HG03575 (cell line): Measurements from ENCODE around the gene COL4A2.
"Not testable (repeated sequence)": the region's sequence is repeated elsewhere in the genome, so short reads cannot be mapped to it uniquely, and the experiment has no call there.

Experiments
- ATAC-seq: cut with Tn5 transposase; IDR thresholded peaks from one replicate; pipeline ENCODE4 v1.9.1; 2021; ENCODE audit not compliant: unreplicated experiment, insufficient number of reproducible peaks, low FRiP score; ENCODE audit errors: extremely low read depth

The COL4A2 gene

GRCh38 chr13:110302997-110303396 is 4.1 kb upstream of the COL4A2 start:
- ATAC-seq, result no peak

GRCh38 chr13:110303644-110304043 is 3.4 kb upstream of the COL4A2 start:
- ATAC-seq, result no peak

GRCh38 chr13:110304256-110304655 is 2.8 kb upstream of the COL4A2 start:
- ATAC-seq, result no peak

- ATAC-seq, result no peak
These were observed 2.1 kb upstream of the COL4A2 start for GRCh38 chr13:110305001-110305400.

- ATAC-seq, result no peak
These were observed 1.5 kb upstream of the COL4A2 start for GRCh38 chr13:110305544-110305943.

GRCh38 chr13:110305949-110306339 is 1.1 kb upstream of the COL4A2 start:
- ATAC-seq, result no peak

- ATAC-seq, result no peak
These were observed 634 bp upstream of the COL4A2 start for GRCh38 chr13:110306340-110306959.

GRCh38 chr13:110307767-110308655 is 927 bp downstream of the COL4A2 start:
- ATAC-seq, result no peak

- ATAC-seq, result no peak
These were observed 1.7 kb downstream of the COL4A2 start for GRCh38 chr13:110308656-110309359.

- ATAC-seq, result no peak
These were observed 2.8 kb downstream of the COL4A2 start for GRCh38 chr13:110309661-110310524.

- no peak for ATAC-seq
These were observed 3.7 kb downstream of the COL4A2 start for GRCh38 chr13:110310541-110311442.

- no peak for ATAC-seq
These were observed 4.6 kb downstream of the COL4A2 start for GRCh38 chr13:110311443-110312338.

- no peak for ATAC-seq
These were observed 5.4 kb downstream of the COL4A2 start for GRCh38 chr13:110312339-110313031.

GRCh38 chr13:110313261-110313660 is 6.2 kb downstream of the COL4A2 start:
- ATAC-seq, result not testable (repeated sequence)

GRCh38 chr13:110313733-110314132 is 6.6 kb downstream of the COL4A2 start:
- ATAC-seq, result not testable (repeated sequence)

GRCh38 chr13:110314516-110315245 is 7.6 kb downstream of the COL4A2 start:
- no peak for ATAC-seq
